T-helper 1 cell (primary cell): ENCODE results near the gene PDE4D.

Experiments
- DNase-seq, 5 donors: peaks; one replicate each; pipeline ENCODE4 v3.0.0-alpha.2; 2012 to 2020

Gene PDE4D

DNA sequence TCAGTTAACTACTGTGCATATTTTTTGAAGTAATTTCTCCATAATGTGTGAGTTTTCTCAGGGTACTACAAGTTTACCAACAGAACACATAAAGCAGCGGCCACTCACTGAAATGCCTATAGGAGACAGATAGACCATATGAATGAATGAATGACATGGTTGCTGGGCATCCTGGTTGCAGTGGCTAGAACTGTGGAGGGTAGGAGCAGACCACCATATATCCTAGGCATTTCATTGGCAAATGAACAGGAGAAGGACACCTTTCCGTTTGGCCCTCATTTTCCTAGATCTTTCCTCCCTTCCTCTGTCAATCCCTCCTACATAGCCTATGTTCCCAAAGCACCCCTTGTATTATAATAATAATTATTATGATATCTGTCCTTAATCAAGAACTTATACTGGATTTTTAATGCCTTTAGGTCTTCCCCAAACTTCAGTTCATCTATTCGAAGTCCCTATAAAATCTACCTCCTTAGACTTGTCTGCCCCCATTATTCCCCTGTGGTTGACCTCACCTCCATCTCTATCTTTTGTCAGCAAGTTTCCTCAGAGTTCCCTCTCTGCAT is 838.5 kb downstream of the PDE4D start:
- DNase-seq: no peak

DNA sequence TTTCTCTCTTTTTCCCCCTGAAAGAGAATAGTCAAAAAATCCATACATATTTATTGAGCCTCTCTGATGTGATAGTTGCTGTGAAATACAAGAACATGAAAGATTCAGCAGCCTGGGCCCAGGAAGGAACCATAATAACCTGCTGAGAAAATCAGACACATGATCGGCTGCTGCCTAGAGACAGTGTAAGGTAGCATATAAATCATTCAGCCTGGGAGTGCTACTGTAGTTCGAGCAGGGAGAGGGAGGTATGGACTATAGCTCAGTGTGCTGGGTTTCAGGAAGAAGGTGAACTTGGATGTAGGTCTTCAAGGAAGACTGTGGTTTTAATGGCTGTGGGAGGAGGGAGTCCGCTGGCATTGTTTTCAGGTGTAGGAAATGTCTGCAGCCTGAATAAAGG is 841.6 kb downstream of the PDE4D start:
- no peak for DNase-seq

DNA sequence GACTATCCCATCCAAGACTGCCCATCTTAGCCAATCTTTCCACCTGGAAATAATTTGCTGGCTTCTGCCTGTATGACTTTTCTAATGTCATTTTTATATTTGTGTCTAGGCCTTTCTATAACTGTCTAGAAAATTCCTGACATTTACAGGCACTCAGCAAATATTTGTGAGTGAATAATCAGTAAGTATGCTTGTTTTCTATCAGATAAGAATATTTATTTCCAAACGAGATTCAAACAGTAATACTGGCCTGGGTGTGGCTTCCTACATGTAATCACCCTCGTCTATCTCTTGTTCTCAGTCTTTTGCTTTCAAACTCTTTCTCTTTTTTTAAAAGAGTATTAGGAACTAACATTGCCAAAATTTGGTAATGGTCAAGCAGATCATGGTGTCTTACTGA is 844.4 kb downstream of the PDE4D start:
- no peak for DNase-seq

DNA sequence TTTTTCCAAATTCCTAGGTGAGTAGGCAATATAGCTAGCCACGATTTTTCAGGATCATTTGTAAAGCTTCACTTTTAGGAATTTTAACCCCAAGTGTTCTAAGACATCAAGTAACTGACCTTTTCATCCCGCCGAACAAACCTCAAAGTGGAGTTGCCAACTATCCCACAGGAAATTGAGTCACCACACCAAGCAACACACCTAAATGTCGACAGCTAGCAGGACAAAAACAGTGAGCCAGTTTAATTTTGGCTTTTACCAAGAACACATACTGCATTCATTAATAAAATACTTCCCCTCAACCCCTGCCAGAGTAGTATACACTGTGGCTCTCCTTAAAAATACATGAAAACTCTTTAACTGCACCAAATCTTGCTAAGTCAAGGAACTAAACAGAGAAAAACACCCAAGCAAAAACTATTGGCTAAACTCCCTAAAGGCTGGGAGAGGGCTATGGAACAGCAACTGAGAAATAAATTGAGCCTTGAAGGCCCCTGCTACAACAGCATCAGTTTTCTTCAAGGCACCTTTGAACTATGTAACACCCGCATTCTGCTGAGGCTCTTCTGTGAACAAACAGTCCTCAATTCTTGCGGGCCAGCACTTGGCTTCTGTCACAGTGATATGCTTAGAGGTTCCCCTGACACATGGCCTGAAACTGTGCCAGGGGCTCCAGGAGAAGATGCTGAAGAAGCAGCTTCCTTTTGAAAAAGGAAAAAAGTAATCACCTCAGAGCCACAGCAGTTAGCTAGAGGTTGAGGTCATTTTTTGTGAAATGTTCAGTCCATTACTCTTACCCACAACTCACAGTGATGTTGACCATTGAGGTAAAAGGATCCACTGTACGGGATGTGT is 851.1 kb downstream of the PDE4D start:
- no peak for DNase-seq

DNA sequence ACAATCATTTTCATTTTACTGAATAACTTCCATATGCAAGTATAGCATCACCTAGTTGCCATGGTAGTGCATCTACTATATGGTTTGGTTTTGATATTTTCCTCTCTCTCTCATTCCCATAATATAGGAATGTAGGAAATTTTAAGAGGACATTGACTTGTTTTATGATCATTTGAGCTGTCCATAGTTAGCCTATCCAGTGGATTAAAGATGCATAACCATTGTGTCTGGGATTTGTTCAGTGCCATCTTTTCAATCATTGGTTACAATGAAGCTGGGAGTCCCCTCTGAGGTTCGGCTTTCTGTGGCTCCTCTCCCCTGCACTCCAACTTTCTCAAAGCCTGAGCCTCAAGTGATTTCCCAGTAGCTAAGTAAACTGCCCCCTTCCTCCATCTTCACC is 852.2 kb downstream of the PDE4D start:
- DNase-seq: no peak

DNA sequence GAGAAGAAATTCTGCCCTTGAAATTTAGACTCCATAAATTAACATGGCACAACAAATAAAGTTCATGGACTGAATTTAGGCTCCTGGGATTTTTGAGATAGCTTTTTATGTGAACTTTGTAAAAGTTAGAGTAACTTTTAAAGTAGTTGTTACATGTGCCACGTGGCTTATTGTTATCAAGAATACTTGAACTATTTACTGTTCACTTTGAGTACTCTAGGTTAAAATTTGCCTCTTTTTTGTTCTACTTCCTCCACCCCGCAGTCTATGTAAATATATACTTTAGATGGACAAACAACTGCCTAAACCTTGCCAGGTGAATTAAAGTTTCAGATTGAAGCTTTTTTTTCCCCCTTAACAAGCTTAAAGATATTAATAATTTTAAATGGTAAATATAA is 852.7 kb downstream of the PDE4D start:
- no peak for DNase-seq

DNA sequence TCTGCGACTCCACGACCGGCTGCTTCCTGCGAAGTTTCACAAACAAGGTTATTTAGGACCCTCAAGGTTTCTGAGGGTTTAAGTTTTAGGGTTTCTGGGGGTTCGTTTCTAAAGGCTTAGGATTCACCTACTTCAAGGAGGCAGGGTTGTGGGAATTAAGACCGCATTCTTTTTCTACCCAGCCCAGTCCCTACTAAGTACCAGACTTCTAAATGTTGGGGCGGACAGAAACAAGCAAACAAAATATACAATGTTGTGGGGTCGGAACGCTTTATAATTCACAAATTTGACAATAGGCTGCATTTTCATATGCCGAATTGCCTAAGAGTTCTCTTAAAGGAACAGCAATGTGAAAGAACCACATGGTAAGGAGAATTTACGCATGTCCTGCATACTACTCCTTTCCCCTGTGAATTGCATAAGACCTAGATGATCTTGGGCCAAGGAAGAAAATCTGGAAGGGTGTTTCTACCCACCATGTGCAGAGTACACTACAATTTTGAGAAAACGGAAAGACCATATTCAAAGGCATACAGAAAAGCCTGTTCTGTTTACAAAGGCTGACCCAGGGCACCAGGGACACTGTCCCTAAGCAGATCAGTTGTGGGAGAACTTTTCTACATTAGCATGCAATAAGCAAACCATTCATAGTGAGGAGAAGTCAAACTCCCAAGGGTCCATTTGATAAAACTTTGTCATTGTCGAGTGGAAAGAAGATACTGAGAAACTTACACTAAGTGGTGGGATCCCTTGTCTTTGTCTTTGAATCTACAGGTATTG is 853.3 kb downstream of the PDE4D start:
- DNase-seq: no peak

DNA sequence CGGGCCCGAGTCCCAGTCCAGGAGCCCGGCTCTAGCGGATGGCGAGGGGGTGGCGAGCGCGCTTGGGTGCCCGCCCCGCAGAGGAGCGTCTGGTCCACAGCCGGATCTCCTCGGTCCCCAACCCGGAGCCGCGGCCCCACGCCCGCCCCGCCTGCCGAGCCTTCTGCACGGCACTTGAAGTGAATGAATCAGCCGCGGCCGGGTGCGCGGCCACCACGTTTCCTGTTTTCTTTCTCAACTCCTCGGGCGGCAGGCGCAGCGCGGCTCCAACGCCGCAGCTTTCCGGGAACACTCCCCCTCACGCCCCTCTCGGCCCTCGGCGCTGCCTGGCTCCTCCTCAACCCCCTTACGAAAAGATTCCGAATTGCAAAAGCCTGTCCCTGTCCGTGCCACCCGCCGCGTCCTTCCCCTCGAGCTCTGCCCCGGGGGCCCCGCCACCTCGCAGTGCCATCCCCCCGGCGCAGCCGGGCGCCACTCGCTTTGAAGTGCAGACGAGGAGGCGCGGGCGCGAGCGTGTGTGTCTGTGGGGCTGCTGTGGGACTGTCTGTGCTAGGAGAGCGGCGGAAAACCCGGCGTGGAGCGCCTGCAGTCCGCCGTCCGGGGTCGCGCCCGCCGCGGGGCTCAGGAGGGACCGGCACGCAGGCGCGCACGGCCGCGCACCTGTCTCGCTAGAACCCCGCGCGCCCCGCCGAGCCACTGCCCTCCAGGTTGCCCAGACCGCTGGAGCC is 854.1 kb downstream of the PDE4D start:
- peak; percentile 73 to 96 (median 85) for DNase-seq

DNA sequence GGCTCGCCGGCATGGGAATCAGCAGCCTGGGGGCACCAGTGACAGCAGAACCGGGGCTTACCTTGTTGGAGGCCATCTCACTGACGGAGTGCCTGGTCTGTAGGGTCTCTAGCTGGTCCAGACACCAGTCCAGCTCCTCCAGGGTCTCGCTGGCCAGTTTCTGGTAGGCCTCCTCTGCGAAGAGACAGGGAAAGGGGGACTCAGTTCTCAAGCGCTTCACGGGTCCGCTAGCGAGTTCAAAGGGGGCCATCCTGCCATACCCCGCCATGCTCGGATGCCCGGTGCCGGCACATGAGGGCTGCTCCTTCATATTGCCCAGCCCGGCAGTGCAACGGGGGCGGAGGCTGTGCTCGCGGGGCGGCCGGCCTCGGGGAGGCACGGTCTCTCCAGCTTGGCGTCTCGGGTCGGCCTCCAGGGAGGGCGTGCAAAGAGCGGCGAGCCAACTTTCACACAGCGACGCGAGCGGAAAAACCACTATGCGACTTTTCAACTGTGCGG is 854.7 kb downstream of the PDE4D start:
- no peak for DNase-seq

DNA sequence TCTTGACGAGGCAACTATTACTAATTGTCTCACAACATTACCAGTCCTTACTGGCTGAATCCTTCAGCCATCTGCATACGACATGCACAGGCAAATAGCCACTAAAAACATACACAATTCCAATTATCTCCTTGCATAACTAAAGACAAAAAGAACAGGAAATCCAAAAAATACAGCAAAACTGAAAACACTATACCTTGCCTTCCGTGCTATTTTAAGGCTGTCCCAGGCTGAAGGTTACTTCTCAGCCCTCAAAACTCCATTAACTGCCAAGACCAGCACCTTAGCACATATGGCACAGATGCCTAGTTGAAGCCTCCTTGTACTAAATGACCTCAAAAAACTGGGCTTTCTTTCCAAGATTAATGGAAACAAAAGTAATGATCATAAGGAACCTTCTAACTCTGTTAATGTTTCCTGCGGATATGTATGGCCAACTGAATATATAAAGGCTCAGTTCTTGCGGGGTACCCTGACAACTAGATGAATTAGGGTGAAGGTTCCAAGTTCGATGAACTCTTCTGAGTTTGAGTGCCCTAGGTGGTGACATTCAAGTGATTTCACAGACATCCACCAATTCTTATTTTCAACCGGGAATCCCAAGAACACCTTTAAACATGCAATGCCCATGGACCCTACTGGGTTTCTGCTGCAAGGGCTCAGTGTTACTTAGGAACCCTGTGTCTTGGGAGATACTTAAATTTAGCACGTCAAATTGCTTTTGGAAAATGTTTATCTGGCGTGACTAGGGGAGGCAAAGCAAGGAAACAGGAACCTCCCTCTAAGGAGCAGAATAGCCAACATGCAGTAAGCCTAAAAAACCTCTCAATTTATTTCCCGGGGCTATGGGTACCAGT is 855.4 kb downstream of the PDE4D start:
- DNase-seq: peak in 1 of 5 donors; percentile 35

DNA sequence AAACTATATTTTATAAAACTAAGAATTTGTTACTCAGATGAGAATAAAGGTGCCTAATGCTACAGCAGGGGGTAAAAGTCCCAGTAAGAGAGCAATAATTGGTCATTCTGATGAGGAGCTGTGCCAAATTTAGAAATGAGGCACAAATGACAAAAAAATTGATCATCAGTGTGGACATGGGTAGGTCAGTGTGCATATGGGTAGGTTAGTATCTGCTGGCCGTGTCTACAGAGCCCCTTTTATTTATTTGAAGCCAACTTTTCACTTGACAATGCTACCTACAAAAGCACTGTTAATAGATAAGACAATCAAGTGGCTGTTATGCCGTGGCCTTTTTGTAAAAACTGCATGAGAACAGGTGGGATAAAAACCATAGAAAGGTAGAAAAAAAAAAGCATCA is 856.1 kb downstream of the PDE4D start:
- no peak for DNase-seq

DNA sequence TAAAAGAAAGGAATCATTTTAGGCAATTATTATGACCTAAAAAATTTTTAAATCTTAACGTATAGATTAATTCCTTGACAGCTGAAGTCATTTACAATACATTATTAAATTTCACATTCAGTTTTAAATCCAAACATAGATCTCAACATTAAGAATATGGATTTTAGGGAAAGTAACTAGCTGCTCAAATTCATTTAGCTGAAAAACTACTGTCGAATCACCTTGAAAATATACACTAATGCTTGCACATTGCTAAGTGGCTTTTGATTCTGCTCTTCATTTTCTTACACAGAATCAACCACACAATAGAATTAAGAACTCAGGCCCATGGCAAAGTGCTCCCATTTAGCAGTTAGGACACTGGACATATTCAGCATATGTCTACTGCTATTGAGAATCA is 856.5 kb downstream of the PDE4D start:
- DNase-seq: no peak

DNA sequence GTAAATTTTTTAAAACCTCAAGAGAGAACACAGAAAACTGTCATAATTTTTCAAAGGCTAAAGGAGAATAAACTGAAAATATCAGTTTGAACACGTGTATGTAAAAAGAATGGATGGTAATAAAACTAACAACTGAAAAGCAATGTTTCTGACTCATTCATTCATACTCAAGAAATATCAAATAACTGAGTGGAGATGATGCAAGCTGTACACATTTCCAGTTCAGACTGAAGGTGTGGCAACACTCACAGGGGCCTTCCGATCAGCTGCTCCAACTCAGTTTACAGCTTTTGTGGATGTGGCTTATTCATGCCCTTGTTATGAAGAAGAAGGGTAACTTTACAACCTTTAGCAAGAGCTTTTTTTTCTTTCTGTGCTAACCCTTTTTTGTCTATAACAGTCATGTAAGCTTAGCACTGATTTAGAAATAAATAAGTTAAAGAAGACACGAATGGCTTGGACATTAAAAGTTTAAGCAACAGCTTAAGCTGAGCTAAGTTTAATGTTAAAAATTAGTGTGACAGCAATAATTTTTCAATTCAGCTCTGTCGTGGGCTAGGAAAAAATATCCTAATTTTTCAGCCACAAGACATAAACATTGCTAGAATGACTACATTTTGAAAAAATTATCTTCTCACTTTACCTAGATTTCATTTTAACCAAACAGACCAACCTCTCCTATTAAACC is 857.1 kb downstream of the PDE4D start:
- peak in 2 of 5 donors; percentile 10 to 86 for DNase-seq

DNA sequence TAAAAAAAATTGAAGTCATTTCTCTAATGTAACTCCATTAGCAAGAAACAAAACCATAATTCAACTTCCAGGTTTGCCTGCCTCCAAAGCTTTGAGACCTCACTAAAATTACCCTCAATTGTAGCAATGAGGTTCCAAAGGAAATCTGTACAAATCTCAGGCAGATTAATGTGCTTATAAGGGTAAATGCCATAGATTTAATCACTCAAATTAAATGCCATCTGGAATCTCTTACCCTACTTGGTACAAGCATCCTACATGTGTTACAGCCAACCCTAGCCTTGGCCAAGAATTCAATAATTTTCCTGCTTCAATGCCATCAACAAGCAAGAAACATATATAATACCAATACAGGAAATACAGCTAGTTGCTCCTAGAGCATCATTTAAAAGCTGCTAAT is 857.8 kb downstream of the PDE4D start:
- DNase-seq: no peak

DNA sequence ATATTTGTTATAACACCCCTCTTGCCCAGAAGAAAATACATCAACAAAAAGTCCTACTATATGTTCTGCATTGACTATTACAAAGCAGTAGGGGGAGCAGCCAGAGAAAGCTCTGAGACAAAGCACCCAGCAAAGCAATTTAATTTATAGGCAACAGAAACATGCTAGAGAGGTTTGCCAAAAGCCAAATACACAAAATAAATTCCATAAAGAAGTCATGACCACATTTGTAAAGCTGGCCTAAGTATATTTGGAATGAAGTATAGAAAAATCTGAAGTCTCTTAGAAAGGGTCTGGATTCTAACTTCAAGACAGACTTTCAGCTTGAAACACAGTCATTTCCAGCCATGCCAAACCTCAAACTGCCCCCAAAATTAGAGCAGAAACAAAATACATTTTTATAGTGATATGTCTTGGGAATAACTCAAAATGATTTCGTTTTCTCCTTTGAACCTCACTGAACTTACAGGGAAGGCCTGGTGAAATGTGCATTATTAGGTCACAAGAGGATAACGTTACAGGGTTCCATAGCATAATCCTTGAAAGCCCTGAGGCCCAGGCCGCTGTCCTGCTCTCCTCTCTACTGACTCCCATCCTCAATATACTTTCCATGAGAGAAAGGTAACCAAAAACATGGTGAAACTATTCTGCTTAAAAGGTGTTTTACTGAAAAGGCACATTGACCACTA is 858.9 kb downstream of the PDE4D start:
- DNase-seq: peak in 4 of 5 donors; percentile 3 to 61 (median 20)

DNA sequence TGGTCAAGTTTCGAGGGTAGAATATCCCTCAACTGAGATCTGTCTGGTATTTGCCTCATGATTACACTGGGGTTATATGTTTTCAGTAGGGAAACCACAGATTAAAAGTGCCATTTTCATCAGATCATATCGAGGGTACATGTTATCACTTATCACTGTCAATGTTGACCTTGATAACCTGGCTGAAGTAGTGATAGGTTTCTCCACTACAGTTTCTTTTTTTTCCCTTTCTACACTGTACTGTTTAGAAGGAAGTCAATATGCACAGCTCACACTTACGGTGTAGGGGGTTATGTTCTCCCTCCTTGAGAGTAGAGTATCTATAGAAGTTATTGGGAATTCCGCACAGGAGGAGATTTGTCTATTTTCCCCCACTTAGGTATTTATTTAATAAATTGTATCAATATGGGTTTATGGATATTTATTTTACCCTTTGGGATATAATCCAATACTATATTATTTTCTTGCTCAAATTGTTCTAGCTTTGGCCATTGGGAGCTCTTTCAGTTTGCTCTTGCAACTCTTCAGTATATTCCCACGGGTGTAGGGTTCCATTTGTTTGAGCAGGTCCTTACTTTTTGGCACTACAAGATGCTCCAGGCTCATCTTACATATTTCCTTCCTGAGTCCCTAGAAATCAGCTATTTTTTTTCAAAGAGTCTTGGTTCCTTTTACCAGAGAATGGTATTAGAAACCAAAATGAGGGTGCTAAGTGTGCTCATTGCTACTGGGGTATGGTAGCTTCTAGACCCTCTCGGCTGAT is 866.2 kb downstream of the PDE4D start:
- no peak for DNase-seq

DNA sequence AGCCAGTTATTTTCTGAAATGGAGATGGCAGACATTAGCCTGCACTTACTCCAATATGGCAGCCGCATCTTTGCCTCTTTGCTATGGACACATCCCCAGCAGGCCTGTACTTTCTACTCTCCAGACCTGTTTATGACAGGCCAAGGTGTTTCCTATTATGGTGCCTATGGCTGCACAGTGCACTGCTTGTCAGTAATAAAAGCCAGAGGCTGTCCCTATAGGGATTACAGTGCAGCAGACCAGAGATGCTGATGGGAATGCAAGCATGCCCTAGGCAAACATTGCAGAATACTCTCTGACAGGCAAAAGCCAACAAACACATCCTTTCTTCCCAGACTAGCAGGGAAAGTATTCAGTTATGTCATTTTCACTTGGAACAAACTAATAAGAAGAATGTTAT is 867.8 kb downstream of the PDE4D start:
- no peak for DNase-seq

DNA sequence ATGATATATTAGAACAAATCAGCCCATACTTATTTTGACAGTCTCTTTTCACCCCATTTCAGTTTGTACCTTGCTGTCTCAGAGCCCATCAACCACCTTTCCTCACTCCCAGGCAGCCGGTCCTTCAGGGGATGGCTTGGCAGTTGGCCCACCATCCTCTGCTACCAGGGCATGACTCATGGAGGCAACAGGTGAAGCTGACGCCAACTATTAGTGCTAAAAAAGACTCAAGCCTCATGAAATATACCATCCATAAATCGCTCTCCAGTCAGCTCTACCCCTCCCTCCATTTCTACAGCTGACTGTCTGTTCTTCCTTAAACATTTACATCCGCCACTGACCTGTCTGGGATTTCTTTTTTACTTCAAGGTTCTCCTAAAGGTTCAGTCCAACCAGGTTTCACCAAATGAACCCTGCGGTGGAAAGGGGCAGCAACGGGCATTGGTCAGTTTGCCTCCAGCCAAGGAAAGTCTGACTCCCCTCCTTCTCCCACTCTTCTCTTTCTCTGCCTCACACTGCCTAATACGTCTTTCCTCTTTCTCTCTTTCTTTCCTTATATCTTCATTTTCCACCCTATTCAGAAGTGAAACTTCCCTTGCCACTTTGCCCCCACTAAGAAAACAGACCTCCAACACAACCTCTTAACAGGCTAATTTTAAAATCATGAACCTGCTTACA is 871.5 kb downstream of the PDE4D start:
- no peak for DNase-seq

DNA sequence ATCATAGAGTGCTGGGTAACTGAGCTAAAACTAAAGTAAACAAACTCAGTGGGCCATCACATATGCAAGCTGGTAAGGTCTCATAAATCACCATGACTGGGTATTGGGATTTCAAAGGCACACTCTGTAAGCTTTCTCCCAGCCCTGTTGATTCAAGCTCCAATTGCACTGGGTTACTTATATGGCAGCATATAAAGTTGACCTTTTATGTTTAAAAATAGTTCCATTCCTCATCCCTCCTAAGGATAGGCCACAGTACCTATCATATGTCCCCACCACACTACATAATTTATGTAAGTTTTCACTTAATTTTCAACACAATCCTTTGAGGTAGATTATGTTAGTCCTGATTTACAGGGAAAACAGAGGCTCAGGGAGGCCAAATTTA is 872.2 kb downstream of the PDE4D start:
- no peak for DNase-seq
